ENCODE measurements around the gene SEMA4D.

The SEMA4D gene

DNA sequence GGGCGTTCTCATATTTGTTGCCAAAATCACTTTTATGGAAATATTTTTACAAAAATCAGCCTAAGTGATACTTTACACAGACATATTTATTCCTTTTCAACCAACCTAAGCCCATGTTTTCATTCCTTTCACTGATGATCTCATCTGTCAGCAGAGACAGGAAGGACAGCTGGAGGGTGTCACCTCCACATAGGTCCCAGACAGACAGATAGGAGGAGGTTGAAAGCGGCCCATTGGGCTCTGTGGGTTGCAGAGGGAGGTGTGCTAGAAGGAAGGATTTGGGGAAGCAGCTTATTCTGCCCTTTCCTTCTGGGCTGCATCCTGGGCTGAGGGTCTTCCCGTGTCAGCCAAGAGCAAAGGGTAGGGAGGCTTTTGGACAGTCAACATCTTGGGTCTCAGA lies 26.0 kb upstream of the SEMA4D start:
- Histone ChIP-seq H3K4me3 (ENCODE audit: insufficient read length, low read depth) (no peak overlapping the region), H3K36me3 (ENCODE audit: insufficient read depth, insufficient read length, low read length) (no peaks in the 10 kb centered on the region), H3K9ac (ENCODE audit: insufficient read length, low read depth) (no peak overlapping the region), H3K4me1 (ENCODE audit: insufficient read depth, insufficient read length) (peaks cover 3% of the 10 kb centered on the region), H3K9me3 (ENCODE audit: insufficient read depth, low read length) (no peaks in the 10 kb centered on the region), H3K27me3 (ENCODE audit: insufficient read depth, insufficient read length) (no peaks in the 10 kb centered on the region)
- DNase-seq (ENCODE audit: low read depth, low spot score) = no peak
- no peak for TF ChIP-seq YY1 (IDR thresholded peaks at IDR 0.05; ENCODE audit: insufficient read depth, insufficient read length)
- no peak for TF ChIP-seq ZNF274 (IDR thresholded peaks at IDR 0.05; ENCODE audit: low read depth, low read length)
- TF ChIP-seq SUZ12 (IDR thresholded peaks at IDR 0.05; ENCODE audit: extremely low read depth, insufficient read depth, insufficient read length) = no peak

DNA sequence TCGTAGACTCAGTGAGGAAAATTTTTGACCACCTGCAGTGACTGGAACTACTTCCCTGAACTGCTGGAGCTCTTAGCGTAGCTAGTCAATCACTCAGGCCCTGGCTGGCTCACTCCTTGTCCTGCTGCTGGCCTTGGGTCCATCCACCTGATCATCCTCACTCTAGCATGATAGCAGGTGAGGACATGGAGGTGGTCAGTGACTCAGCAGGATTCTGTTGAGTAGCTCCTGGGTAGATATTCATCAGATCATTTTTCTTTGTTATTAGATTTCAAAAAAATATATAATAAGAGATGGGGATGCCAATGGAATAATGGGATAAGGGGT lies 25.0 kb upstream of the SEMA4D start:
- TF ChIP-seq SUZ12 (IDR thresholded peaks at IDR 0.05; ENCODE audit: extremely low read depth, insufficient read depth, insufficient read length) = no peak
- TF ChIP-seq YY1 (IDR thresholded peaks at IDR 0.05; ENCODE audit: insufficient read depth, insufficient read length) = no peak
- no peak for TF ChIP-seq ZNF274 (IDR thresholded peaks at IDR 0.05; ENCODE audit: low read depth, low read length)

GRCh38 chr9:89522261-89522958 lies 24.5 kb upstream of the SEMA4D start:
- H3K36me3 ChIP-seq (ENCODE audit: insufficient read depth, insufficient read length, low read length) = no peaks in the 10 kb centered on the region
- no peak overlapping the region for H3K4me3 ChIP-seq (ENCODE audit: insufficient read length, low read depth)
- H3K9me3 ChIP-seq (ENCODE audit: insufficient read depth, low read length) = no peaks in the 10 kb centered on the region
- no peak for DNase-seq (ENCODE audit: low read depth, low spot score)
- no peak for TF ChIP-seq SUZ12 (IDR thresholded peaks at IDR 0.05; ENCODE audit: extremely low read depth, insufficient read depth, insufficient read length)
- TF ChIP-seq ZNF274 (IDR thresholded peaks at IDR 0.05; ENCODE audit: low read depth, low read length) = no peak
- TF ChIP-seq YY1 (IDR thresholded peaks at IDR 0.05; ENCODE audit: insufficient read depth, insufficient read length) = no peak
- H3K9ac ChIP-seq (ENCODE audit: insufficient read length, low read depth) = no peak overlapping the region
- peaks cover 3% of the 10 kb centered on the region for H3K4me1 ChIP-seq (ENCODE audit: insufficient read depth, insufficient read length)
- no peaks in the 10 kb centered on the region for H3K27me3 ChIP-seq (ENCODE audit: insufficient read depth, insufficient read length)

More for the DNA sequence above, 25.0 kb upstream of the SEMA4D start:
- H3K36me3 ChIP-seq (ENCODE audit: insufficient read depth, insufficient read length, low read length) = no peaks in the 10 kb centered on the region
- DNase-seq (ENCODE audit: low read depth, low spot score) = no peak
- peaks cover 3% of the 10 kb centered on the region for H3K4me1 ChIP-seq (ENCODE audit: insufficient read depth, insufficient read length)
- H3K4me3 ChIP-seq (ENCODE audit: insufficient read length, low read depth) = no peak overlapping the region
- H3K27me3 ChIP-seq (ENCODE audit: insufficient read depth, insufficient read length) = no peaks in the 10 kb centered on the region
- no peak overlapping the region for H3K9ac ChIP-seq (ENCODE audit: insufficient read length, low read depth)
- no peaks in the 10 kb centered on the region for H3K9me3 ChIP-seq (ENCODE audit: insufficient read depth, low read length)

DNA sequence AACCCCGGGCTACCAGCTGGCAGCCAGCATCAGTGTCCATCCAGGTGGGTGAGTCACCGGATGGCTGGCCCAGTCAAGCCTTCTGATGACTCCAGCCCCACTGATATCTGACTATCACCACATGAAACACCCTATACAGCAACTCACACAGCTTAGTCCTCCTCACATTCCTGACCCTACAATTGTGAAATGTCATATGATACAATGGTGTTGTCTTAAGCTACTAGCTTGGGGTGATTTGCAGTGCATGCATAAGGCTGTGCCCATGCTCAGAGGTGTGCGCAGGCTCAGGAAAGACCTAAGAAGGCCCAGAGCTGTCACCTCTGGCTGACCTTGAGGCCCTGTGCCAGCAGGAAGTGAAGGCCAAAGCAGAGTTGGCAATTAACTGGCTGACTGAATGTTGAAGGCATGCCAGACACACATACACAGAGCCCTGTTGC lies 21.5 kb upstream of the SEMA4D start:
- no peak for DNase-seq (ENCODE audit: low read depth, low spot score)
- no peak overlapping the region for H3K9ac ChIP-seq (ENCODE audit: insufficient read length, low read depth)
- no peak for TF ChIP-seq YY1 (IDR thresholded peaks at IDR 0.05; ENCODE audit: insufficient read depth, insufficient read length)
- no peak for TF ChIP-seq ZNF274 (IDR thresholded peaks at IDR 0.05; ENCODE audit: low read depth, low read length)
- no peak for TF ChIP-seq SUZ12 (IDR thresholded peaks at IDR 0.05; ENCODE audit: extremely low read depth, insufficient read depth, insufficient read length)

GRCh38 chr9:89518466-89519365 lies 20.8 kb upstream of the SEMA4D start:
- TF ChIP-seq ZNF274 (IDR thresholded peaks at IDR 0.05; ENCODE audit: low read depth, low read length) (no peak), YY1 (IDR thresholded peaks at IDR 0.05; ENCODE audit: insufficient read depth, insufficient read length) (no peak), SUZ12 (IDR thresholded peaks at IDR 0.05; ENCODE audit: extremely low read depth, insufficient read depth, insufficient read length) (no peak)
- Histone ChIP-seq H3K36me3 (ENCODE audit: insufficient read depth, insufficient read length, low read length) (no peaks in the 10 kb centered on the region), H3K9me3 (ENCODE audit: insufficient read depth, low read length) (no peaks in the 10 kb centered on the region), H3K27me3 (ENCODE audit: insufficient read depth, insufficient read length) (no peaks in the 10 kb centered on the region), H3K9ac (ENCODE audit: insufficient read length, low read depth) (no peak overlapping the region), H3K4me3 (ENCODE audit: insufficient read length, low read depth) (no peak overlapping the region), H3K4me1 (ENCODE audit: insufficient read depth, insufficient read length) (peaks cover 3% of the 10 kb centered on the region)
- no peak for DNase-seq (ENCODE audit: low read depth, low spot score)

More for the DNA sequence above, 21.5 kb upstream of the SEMA4D start:
- H3K4me3 ChIP-seq (ENCODE audit: insufficient read length, low read depth) = no peak overlapping the region
- no peaks in the 10 kb centered on the region for H3K36me3 ChIP-seq (ENCODE audit: insufficient read depth, insufficient read length, low read length)
- H3K4me1 ChIP-seq (ENCODE audit: insufficient read depth, insufficient read length) = peaks cover 3% of the 10 kb centered on the region
- no peaks in the 10 kb centered on the region for H3K27me3 ChIP-seq (ENCODE audit: insufficient read depth, insufficient read length)
- H3K9me3 ChIP-seq (ENCODE audit: insufficient read depth, low read length) = no peaks in the 10 kb centered on the region

GRCh38 chr9:89515416-89515815 lies 17.5 kb upstream of the SEMA4D start:
- Histone ChIP-seq H3K36me3 (ENCODE audit: insufficient read depth, insufficient read length, low read length) (no peaks in the 10 kb centered on the region), H3K9ac (ENCODE audit: insufficient read length, low read depth) (no peak overlapping the region), H3K4me3 (ENCODE audit: insufficient read length, low read depth) (no peak overlapping the region), H3K9me3 (ENCODE audit: insufficient read depth, low read length) (no peaks in the 10 kb centered on the region), H3K27me3 (ENCODE audit: insufficient read depth, insufficient read length) (peaks cover 5% of the 10 kb centered on the region), H3K4me1 (ENCODE audit: insufficient read depth, insufficient read length) (no peaks in the 10 kb centered on the region)
- no peak for TF ChIP-seq SUZ12 (IDR thresholded peaks at IDR 0.05; ENCODE audit: extremely low read depth, insufficient read depth, insufficient read length)
- no peak for TF ChIP-seq YY1 (IDR thresholded peaks at IDR 0.05; ENCODE audit: insufficient read depth, insufficient read length)
- DNase-seq (ENCODE audit: low read depth, low spot score) = no peak

DNA sequence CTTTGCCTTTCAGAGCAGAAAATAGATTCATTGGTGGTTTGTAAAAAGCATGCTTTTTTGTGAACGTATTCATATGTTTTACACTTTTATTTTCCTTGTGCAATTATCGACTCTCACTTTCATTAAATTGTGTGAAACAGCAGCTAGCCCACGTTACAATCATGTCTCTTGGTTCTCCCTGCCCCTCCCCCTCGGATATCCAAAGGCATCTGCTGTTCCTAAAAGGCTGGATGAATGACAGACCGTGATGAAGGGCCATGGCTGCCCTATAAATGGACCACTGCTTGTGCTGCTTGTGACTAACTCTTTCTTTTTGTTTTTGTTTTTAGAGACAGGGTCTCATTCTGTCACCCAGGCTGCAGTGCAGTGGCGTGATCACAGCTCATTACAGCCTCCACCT lies 17.0 kb upstream of the SEMA4D start:
- TF ChIP-seq ZNF274 (IDR thresholded peaks at IDR 0.05; ENCODE audit: low read depth, low read length) = no peak
- TF ChIP-seq SUZ12 (IDR thresholded peaks at IDR 0.05; ENCODE audit: extremely low read depth, insufficient read depth, insufficient read length) = no peak
- no peak for TF ChIP-seq YY1 (IDR thresholded peaks at IDR 0.05; ENCODE audit: insufficient read depth, insufficient read length)
- H3K9ac ChIP-seq (ENCODE audit: insufficient read length, low read depth) = no peak overlapping the region
- no peaks in the 10 kb centered on the region for H3K4me1 ChIP-seq (ENCODE audit: insufficient read depth, insufficient read length)
- no peak for DNase-seq (ENCODE audit: low read depth, low spot score)
- H3K27me3 ChIP-seq (ENCODE audit: insufficient read depth, insufficient read length) = peaks cover 5% of the 10 kb centered on the region
- H3K9me3 ChIP-seq (ENCODE audit: insufficient read depth, low read length) = no peaks in the 10 kb centered on the region
- H3K36me3 ChIP-seq (ENCODE audit: insufficient read depth, insufficient read length, low read length) = no peaks in the 10 kb centered on the region
- H3K4me3 ChIP-seq (ENCODE audit: insufficient read length, low read depth) = no peak overlapping the region

Data from NT2/D1 (cell line).